H1 (cell line): ENCODE data around the gene FOXO6. TPM values are rescaled to one million over a fixed set of nuclear protein-coding genes. Genes with fewer than 3 reads are reported as not detected.

ENCODE experiments used
- CTCF ChIA-PET: fragments of 300-600 bp; sonication (Branson Sonifier 250); formaldehyde crosslinking; loops from one replicate; lab custom pipeline; 2021; ENCODE audit not compliant: partially characterized antibody; lab: Charles Lee
- POLR2A ChIA-PET: fragments of 300-600 bp; sonication (Branson Sonifier 250); formaldehyde crosslinking; loops from one replicate; lab custom pipeline; 2021; ENCODE audit warnings: inconsistent platforms; ENCODE audit not compliant: partially characterized antibody; lab: Charles Lee
- DNase-seq, 2 experiments: peaks; one replicate each; pipeline versions ENCODE4 v3.0.0 to v3.0.0-alpha.2; 2010 to 2022; ENCODE audit warnings: low spot score in 2 of 2, low read depth in 1 of 2, mixed read lengths in 1 of 2
- FAIRE-seq: peaks from 2 replicates; lab custom pipeline; 2011; peaks lifted over from hg19 to GRCh38; lab: Jason Lieb, UNC
- H2AFZ ChIP-seq: 2 replicates; pipeline ENCODE4 v1.8.1; 2012; ENCODE audit warnings: low read length, inconsistent platforms
- H2AK5ac ChIP-seq: 2 replicates; pipeline ENCODE4 v1.6.1; 2013; ENCODE audit warnings: low read depth, low read length
- H2BK120ac ChIP-seq: replicated peaks from 2 replicates; pipeline ENCODE3; 2013; ENCODE audit warnings: low read depth, low read length, inconsistent platforms
- H2BK12ac ChIP-seq: 2 replicates; pipeline ENCODE4 v1.6.1; 2013; ENCODE audit warnings: low read depth, low read length
- H2BK15ac ChIP-seq: 2 replicates; pipeline ENCODE4 v1.6.1; 2013; ENCODE audit warnings: low read length
- H2BK20ac ChIP-seq: 2 replicates; pipeline ENCODE4 v1.6.1; 2013; ENCODE audit warnings: low read length
- H2BK5ac ChIP-seq: 2 replicates; pipeline ENCODE4 v1.6.1; 2013; ENCODE audit warnings: low read depth, low read length
- H3K14ac ChIP-seq: 2 replicates; pipeline ENCODE4 v1.6.1; 2013; ENCODE audit warnings: inconsistent platforms; ENCODE audit not compliant: insufficient read length
- H3K18ac ChIP-seq: 2 replicates; pipeline ENCODE4 v1.6.1; 2013; ENCODE audit warnings: low read length; ENCODE audit errors: extremely low read depth
- H3K23ac ChIP-seq: 2 replicates; pipeline ENCODE4 v1.6.1; 2013; ENCODE audit warnings: inconsistent platforms; ENCODE audit not compliant: insufficient read length
- H3K23me2 ChIP-seq: 2 replicates; pipeline ENCODE4 v1.6.1; 2013; ENCODE audit warnings: low read depth, low read length
- H3K27ac ChIP-seq: 2 replicates; pipeline ENCODE4 v1.6.1; 2011; ENCODE audit warnings: low read depth, low read length, inconsistent platforms
- H3K27me3 ChIP-seq, 4 experiments: replicated peaks in 1 of 4; 1 replicate in 1 of 4; 2 replicates in 3 of 4; pipeline versions ENCODE4 v1.6.1 to v1.8.1; 2011 to 2013; ENCODE audit warnings: low read length in 3 of 4, mild to moderate bottlenecking in 3 of 4, inconsistent platforms in 2 of 4, mixed read lengths in 2 of 4, moderate library complexity in 1 of 4; ENCODE audit not compliant: control insufficient read depth in 3 of 4, insufficient read depth in 3 of 4; ENCODE audit errors: extremely low read depth in 1 of 4
- H3K36me3 ChIP-seq, 4 experiments: 2 replicates each; pipeline versions ENCODE4 v1.6.1 to v1.8.1; 2011 to 2013; ENCODE audit warnings: mild to moderate bottlenecking in 4 of 4, low read length in 3 of 4, moderate library complexity in 2 of 4, control low read depth in 1 of 4, inconsistent platforms in 1 of 4; ENCODE audit not compliant: insufficient read depth in 4 of 4, control insufficient read depth in 2 of 4
- H3K4ac ChIP-seq: replicated peaks from 2 replicates; pipeline ENCODE3; 2013; ENCODE audit warnings: low read length, low read depth, mixed read lengths, inconsistent platforms; ENCODE audit not compliant: insufficient read length
- H3K4me1 ChIP-seq, 4 experiments: replicated peaks in 1 of 4; 1 replicate in 1 of 4; 2 replicates in 3 of 4; pipeline versions ENCODE4 v1.6.1 to v1.8.1; 2011 to 2013; ENCODE audit warnings: low read length in 3 of 4, inconsistent platforms in 2 of 4, mixed read lengths in 1 of 4; ENCODE audit not compliant: insufficient read depth in 4 of 4, control insufficient read depth in 3 of 4
- H3K4me2 ChIP-seq, 2 experiments: 2 replicates each; pipeline versions ENCODE4 v1.6.1 to v1.8.1; 2011 to 2013; ENCODE audit warnings: low read depth in 2 of 2, low read length in 2 of 2, control low read depth in 1 of 2, inconsistent platforms in 1 of 2, mild to moderate bottlenecking in 1 of 2; ENCODE audit not compliant: insufficient read depth in 1 of 2
- H3K4me3 ChIP-seq, 4 experiments: fragments of 200-600, 300-600 bp in 1 of 4; sonication (generic), shearing (Covaris generic), sonication (Bioruptor Twin) in 1 of 4; 2 replicates each; pipeline versions ENCODE4 v1.5.1 to v1.8.1; 2011 to 2016; ENCODE audit warnings: low read length in 4 of 4, low read depth in 3 of 4, control low read depth in 2 of 4, inconsistent platforms in 2 of 4, mild to moderate bottlenecking in 2 of 4, mixed read lengths in 1 of 4, moderate library complexity in 1 of 4; ENCODE audit not compliant: insufficient read depth in 2 of 4; ENCODE audit errors: extremely low read depth in 1 of 4
- H3K56ac ChIP-seq: replicated peaks from 2 replicates; pipeline ENCODE3; 2013; ENCODE audit warnings: low read depth, mild to moderate bottlenecking, mixed read lengths, low read length, inconsistent platforms; ENCODE audit not compliant: insufficient read length
- H3K79me1 ChIP-seq: 2 replicates; pipeline ENCODE4 v1.6.1; 2013; ENCODE audit warnings: low read depth, low read length, control low read depth
- H3K79me2 ChIP-seq, 2 experiments: 2 replicates each; pipeline versions ENCODE4 v1.6.1 to v1.8.1; 2012 to 2013; ENCODE audit warnings: low read length in 2 of 2, mild to moderate bottlenecking in 2 of 2, inconsistent platforms in 1 of 2; ENCODE audit not compliant: insufficient read depth in 2 of 2, control insufficient read depth in 1 of 2
- H3K9ac ChIP-seq, 4 experiments: replicated peaks in 1 of 4; 1 replicate in 1 of 4; 2 replicates in 3 of 4; pipeline versions ENCODE4 v1.6.1 to v1.8.1; 2011 to 2013; ENCODE audit warnings: low read depth in 3 of 4, low read length in 3 of 4, control low read depth in 2 of 4, mild to moderate bottlenecking in 2 of 4, moderate library complexity in 2 of 4, inconsistent platforms in 1 of 4; ENCODE audit errors: extremely low read depth in 1 of 4
- H3K9me3 ChIP-seq, 2 experiments: 2 replicates each; pipeline versions ENCODE4 v1.6.1 to v1.8.1; 2012 to 2013; ENCODE audit warnings: mild to moderate bottlenecking in 2 of 2, moderate library complexity in 2 of 2, control low read depth in 1 of 2, inconsistent platforms in 1 of 2, low read depth in 1 of 2, low read length in 1 of 2, mixed read lengths in 1 of 2; ENCODE audit not compliant: insufficient read depth in 2 of 2
- H4K20me1 ChIP-seq, 2 experiments: replicated peaks in 1 of 2; 2 replicates each; pipeline versions ENCODE3 to v1.8.1; 2011 to 2013; ENCODE audit warnings: inconsistent platforms in 2 of 2, low read length in 2 of 2, mild to moderate bottlenecking in 1 of 2; ENCODE audit not compliant: insufficient read depth in 2 of 2, control insufficient read depth in 1 of 2
- H4K5ac ChIP-seq: 2 replicates; pipeline ENCODE4 v1.6.1; 2013; ENCODE audit warnings: low read length, low read depth, mixed read lengths, inconsistent platforms; ENCODE audit not compliant: insufficient read length
- H4K8ac ChIP-seq: 2 replicates; pipeline ENCODE4 v1.8.0; 2013; ENCODE audit warnings: mild to moderate bottlenecking, moderate library complexity, low read length, inconsistent platforms; ENCODE audit not compliant: insufficient read depth; ENCODE audit errors: extremely low read depth
- H4K91ac ChIP-seq: replicated peaks from 2 replicates; pipeline ENCODE3; 2013; ENCODE audit warnings: low read length, mixed read lengths, inconsistent platforms; ENCODE audit not compliant: insufficient read length
- KDM1A ChIP-seq: fragments of 200-600, 300-600 bp; sonication (generic); IDR thresholded peaks from 2 replicates; pipeline ENCODE4 v1.7.1; 2016; ENCODE audit warnings: mild to moderate bottlenecking, low read length, borderline replicate concordance
- POU5F1 ChIP-seq: IDR thresholded peaks from 2 replicates; pipeline ENCODE4 v1.6.1; 2011; ENCODE audit warnings: low read depth, mild to moderate bottlenecking, low read length, moderate library complexity
- WGBS, 2 experiments: shearing (Covaris generic) in 1 of 2; methylation state at CpG; one replicate each; pipeline versions ENCODE4 v1.1.6 to v1.1.7; 2013 to 2015; ENCODE audit warnings: low lambda C conversion rate in 2 of 2, mixed read lengths in 2 of 2, inconsistent platforms in 1 of 2, low coverage in 1 of 2, missing lambda C conversion rate in 1 of 2; ENCODE audit not compliant: insufficient replicate concordance in 2 of 2, insufficient coverage in 1 of 2, insufficient read length in 1 of 2; ENCODE audit errors: extremely low coverage in 1 of 2, missing lambda C conversion rate in 1 of 2; 5-methylcytosine and 5-hydroxymethylcytosine counted together
- polyA plus RNA-seq, 7 experiments: library from polyadenylated mRNA; depleted of rRNA in 3 of 7; stranded (reverse) in 5 of 7; unstranded in 2 of 7; fragments of >200 nt in 5 of 7; fragments of 200-250 nt in 2 of 7; gene quantifications; 1 replicate in 5 of 7; 2 replicates in 1 of 7; 4 replicates in 1 of 7; pipeline versions ENCODE4 v1.2.1 to v1.2.3, GENCODE V29; 2011 to 2013; ENCODE audit warnings: missing spikeins in 2 of 7, mixed read lengths in 2 of 7
- total RNA-seq: library from RNA; stranded (reverse); fragmentation: NEBNext Ultra II Directional; extraction: Animal tissue kit (Norgen Biotek cat#: 25700); gene quantifications from 2 replicates; pipeline ENCODE4 v1.2.1, GENCODE V29; 2021
- TF ChIP-seq, protein P1 (sequence below): IDR thresholded peaks from 2 replicates; pipeline ENCODE4 v1.6.1; 2012; ENCODE audit warnings: inconsistent platforms

Gene FOXO6
- total and polyA plus RNA-seq, 2 of the 8 experiments (the other 6 are each of a cell fraction or from before 2014, with no cell fraction given) = 0.59 to 3.0 TPM

GRCh38 chr1:41317361-41317760, 43.9 kb upstream of the FOXO6 start:
- Histone ChIP-seq H3K23me2 (peaks cover 4% of the 10 kb centered on the region; the same call in 1 of the 2 replicates), H3K36me3 (no peaks in the 10 kb centered on the region), H4K5ac (no peak overlapping the region), H3K27me3 (peaks cover 0 to 2% (median 0%) of the 10 kb centered on the region in 4 experiments; a peak in 2 of 7 replicates), H3K79me1 (no peaks in the 10 kb centered on the region), H3K23ac (no peak overlapping the region), H3K56ac (no peak overlapping the region), H3K4me1 (peaks cover 5 to 14% (median 11%) of the 10 kb centered on the region in 4 experiments), H3K9ac (no peak overlapping the region), H4K91ac (no peak overlapping the region), H2AFZ (no peak overlapping the region), H3K4ac (no peak overlapping the region), H3K79me2 (no peaks in the 10 kb centered on the region), H2BK15ac (no peak overlapping the region), H2BK20ac (no peak overlapping the region), H3K4me2 (no peak overlapping the region), H2AK5ac (no peak overlapping the region), H3K18ac (no peak overlapping the region), H2BK12ac (no peak overlapping the region), H3K27ac (no peak overlapping the region), H2BK120ac (no peak overlapping the region), H2BK5ac (no peak overlapping the region), H4K20me1 (no peaks in the 10 kb centered on the region), H3K14ac (no peak overlapping the region), H4K8ac (no peak overlapping the region), H3K4me3 (no peak overlapping the region), H3K9me3 (no peaks in the 10 kb centered on the region)
- TF ChIP-seq, protein P1, sequence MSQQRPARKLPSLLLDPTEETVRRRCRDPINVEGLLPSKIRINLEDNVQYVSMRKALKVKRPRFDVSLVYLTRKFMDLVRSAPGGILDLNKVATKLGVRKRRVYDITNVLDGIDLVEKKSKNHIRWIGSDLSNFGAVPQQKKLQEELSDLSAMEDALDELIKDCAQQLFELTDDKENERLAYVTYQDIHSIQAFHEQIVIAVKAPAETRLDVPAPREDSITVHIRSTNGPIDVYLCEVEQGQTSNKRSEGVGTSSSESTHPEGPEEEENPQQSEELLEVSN = no peak
- TF ChIP-seq KDM1A (no peak), POU5F1 (no peak)
- ChIA-PET CTCF (interaction anchor here (0.7 to 17.8 kb wide), 9 partner anchors 15 to 196 kb away, joined by 3 to 420 read pairs (median 24); no protein-coding TSS in a partner anchor), POLR2A (interaction anchor here (1.3 kb wide), 1 partner anchor 16 kb away, joined by 3 read pairs; no protein-coding TSS in a partner anchor)
- DNase-seq (peak in 1 of 2 experiments; percentile 35), FAIRE-seq (no peak)
- 90% methylated on average over 6 of the region's 6 CpGs; no CpG with 5 or more reads in 1 of the 2 experiments for WGBS, 2 experiments
